ENCODE measurements around the gene CIROP.

DNA sequence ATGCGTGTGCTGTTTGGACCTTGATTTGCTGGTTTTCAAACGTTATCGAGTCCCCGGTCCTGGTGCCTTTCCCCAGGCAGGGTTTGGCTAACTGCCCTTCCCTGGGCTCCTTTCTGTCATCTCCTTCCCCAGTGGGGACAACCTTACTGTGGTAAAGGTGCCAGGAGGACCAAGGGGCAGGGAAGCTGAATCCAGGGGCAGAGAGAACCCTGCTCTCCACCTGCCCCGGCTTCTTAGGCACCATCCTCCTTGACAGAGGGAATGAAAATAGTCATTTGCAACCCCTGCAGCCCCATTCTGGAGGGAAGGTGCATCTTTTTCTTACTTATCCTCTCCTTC is 9.3 kb upstream of the CIROP start:
- TF ChIP-seq, protein P1, sequence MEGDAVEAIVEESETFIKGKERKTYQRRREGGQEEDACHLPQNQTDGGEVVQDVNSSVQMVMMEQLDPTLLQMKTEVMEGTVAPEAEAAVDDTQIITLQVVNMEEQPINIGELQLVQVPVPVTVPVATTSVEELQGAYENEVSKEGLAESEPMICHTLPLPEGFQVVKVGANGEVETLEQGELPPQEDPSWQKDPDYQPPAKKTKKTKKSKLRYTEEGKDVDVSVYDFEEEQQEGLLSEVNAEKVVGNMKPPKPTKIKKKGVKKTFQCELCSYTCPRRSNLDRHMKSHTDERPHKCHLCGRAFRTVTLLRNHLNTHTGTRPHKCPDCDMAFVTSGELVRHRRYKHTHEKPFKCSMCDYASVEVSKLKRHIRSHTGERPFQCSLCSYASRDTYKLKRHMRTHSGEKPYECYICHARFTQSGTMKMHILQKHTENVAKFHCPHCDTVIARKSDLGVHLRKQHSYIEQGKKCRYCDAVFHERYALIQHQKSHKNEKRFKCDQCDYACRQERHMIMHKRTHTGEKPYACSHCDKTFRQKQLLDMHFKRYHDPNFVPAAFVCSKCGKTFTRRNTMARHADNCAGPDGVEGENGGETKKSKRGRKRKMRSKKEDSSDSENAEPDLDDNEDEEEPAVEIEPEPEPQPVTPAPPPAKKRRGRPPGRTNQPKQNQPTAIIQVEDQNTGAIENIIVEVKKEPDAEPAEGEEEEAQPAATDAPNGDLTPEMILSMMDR (IDR thresholded peaks at IDR 0.05), result no peak
- TF ChIP-seq POLR2A (IDR thresholded peaks at IDR 0.05), result no peak

Data from upper lobe of left lung (tissue), 4 donors.